PFSK-1 (cell line): Measurements from ENCODE around the gene RPL41. TPM values are rescaled to one million over a fixed set of nuclear protein-coding genes. Genes with fewer than 3 reads are reported as not detected.
A peak's percentile ranks its signal among the peaks of the same experiment; 100 is the strongest.

Source experiments
- FOXP2 ChIP-seq: optimal IDR thresholded peaks from 2 replicates; pipeline ENCODE3; 2011; ENCODE audit warnings: borderline replicate concordance, control low read depth, inconsistent platforms; ENCODE audit not compliant: insufficient read depth; ENCODE audit errors: extremely low read length, extremely low read depth
- POLR2AphosphoS5 ChIP-seq: IDR thresholded peaks from 2 replicates; pipeline ENCODE4 v1.6.1; 2012; ENCODE audit warnings: low read depth, mild to moderate bottlenecking, control low read depth, low read length, moderate library complexity
- REST ChIP-seq, 2 experiments: IDR thresholded peaks; 2 replicates each; pipeline versions ENCODE4 v1.6.1 to v1.8.0; 2011 to 2012; ENCODE audit warnings: low read depth in 2 of 2, low read length in 2 of 2, control low read depth in 1 of 2, inconsistent platforms in 1 of 2, mild to moderate bottlenecking in 1 of 2, moderate library complexity in 1 of 2; ENCODE audit not compliant: insufficient read depth in 1 of 2
- SIN3A ChIP-seq: IDR thresholded peaks from 2 replicates; pipeline ENCODE4 v1.6.1; 2012; ENCODE audit warnings: mild to moderate bottlenecking, low read length, moderate library complexity, borderline replicate concordance; ENCODE audit not compliant: insufficient read depth
- TAF1 ChIP-seq: IDR thresholded peaks from 2 replicates; pipeline ENCODE4 v1.6.1; 2012; ENCODE audit warnings: low read length, control low read depth, borderline replicate concordance; ENCODE audit not compliant: insufficient read depth
- polyA plus RNA-seq: library from polyadenylated mRNA; unstranded; fragments of >200 nt; gene quantifications from one replicate; pipeline ENCODE4 v1.2.1, GENCODE V29; 2012; ENCODE audit warnings: low read depth, missing spikeins; ENCODE audit not compliant: insufficient read length

RPL41 gene
- 6,801 TPM for polyA plus RNA-seq

DNA sequence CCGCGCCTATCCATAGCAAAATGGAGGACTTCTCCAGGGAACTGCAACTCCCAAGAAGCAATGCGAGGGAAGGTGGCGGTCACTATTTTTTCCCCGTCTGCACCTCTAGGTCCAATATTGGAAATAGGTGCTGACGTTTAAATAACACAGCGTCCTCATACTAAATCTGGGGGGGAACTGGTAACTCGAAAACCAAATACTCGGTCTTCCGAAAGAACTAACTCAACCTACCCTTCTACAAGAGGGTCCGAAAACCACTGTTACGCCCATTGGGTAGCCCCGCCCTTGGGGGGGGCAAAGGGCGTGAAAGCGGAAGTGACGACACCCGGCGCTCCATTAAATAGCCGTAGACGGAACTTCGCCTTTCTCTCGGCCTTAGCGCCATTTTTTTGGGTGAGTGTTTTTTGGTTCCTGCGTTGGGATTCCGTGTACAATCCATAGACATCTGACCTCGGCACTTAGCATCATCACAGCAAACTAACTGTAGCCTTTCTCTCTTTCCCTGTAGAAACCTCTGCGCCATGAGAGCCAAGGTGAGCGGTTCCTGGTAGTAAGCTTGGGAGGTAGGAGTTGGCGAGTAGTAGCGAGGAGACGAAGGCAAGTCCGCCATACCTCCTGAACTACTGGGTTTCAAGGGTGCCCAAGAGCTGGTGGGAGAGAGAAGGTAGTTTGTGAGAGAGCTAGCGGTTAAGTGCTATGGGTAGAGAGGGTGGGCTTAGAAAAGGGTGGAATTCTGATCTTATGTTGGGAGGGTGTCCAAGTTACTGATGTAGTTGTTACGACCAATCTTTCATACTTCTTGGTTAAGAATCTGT, at the start of gene RPL41:
Gene RPL41 (plus strand): TSS at position 367 of the 815 bp plus-strand sequence.
- peak; percentile 99 for TF ChIP-seq TAF1
- no peak for TF ChIP-seq FOXP2
- TF ChIP-seq POLR2AphosphoS5 = peak; percentile 100
- peak in 1 of 2 experiments; percentile 69; a peak in 2 of 4 replicates for TF ChIP-seq REST (IDR thresholded peaks at IDR 0.05; ENCODE audit: insufficient read depth in 1 of 2, low read depth in 2 of 2, low read length in 2 of 2)
- TF ChIP-seq SIN3A = 0 out of 2 replicates have a peak, but pooled peaks have one; percentile 18

DNA sequence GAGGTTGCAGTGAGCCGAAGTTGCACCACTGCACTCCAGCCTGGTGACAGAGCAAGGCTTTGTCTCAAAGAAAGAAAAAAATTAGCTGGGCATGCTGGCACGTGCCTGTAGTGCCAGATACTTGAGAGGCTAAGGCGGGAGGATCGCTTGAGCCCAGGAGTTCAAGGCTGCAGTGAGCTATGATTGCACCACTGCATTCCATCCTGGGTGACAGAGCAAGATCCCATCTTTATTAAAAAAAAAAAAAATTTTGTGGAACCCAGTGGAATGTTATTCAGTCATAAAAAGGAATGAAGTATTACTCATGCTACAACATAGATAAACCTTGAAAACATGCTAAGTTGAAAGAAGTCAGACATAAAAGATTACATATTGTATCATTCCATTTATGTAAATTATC, 44.8 kb upstream of the RPL41 start:
- TF ChIP-seq FOXP2 (no peak), SIN3A (no peak), REST (IDR thresholded peaks at IDR 0.05; ENCODE audit: insufficient read depth in 1 of 2, low read depth in 2 of 2, low read length in 2 of 2) (no peak), POLR2AphosphoS5 (no peak), TAF1 (no peak)

- no peak for TF ChIP-seq FOXP2
- TF ChIP-seq SIN3A = no peak
Observed at GRCh38 chr12:56074396-56074795, 42.0 kb upstream of the RPL41 start.

- TF ChIP-seq REST (IDR thresholded peaks at IDR 0.05; ENCODE audit: insufficient read depth in 1 of 2, low read depth in 2 of 2, low read length in 2 of 2) (no peak), TAF1 (no peak), SIN3A (no peak), FOXP2 (no peak), POLR2AphosphoS5 (no peak)
Observed at GRCh38 chr12:56078427-56078826, 38.0 kb upstream of the RPL41 start.

- TF ChIP-seq POLR2AphosphoS5 = peak; percentile 27; the same call in 1 of the 2 replicates
- TF ChIP-seq TAF1 = no peak
- TF ChIP-seq FOXP2 = no peak
Observed at GRCh38 chr12:56078931-56079722, 37.3 kb upstream of the RPL41 start.
